ENCODE results near the gene ZSCAN18.

- TF ChIP-seq CTCF (IDR thresholded peaks at IDR 0.05; ENCODE audit: low read length) (no peak), EZH2 (optimal IDR thresholded peaks at IDR 0.05; ENCODE audit: low read depth, low read length) (no peak), EZH2phosphoT487 (IDR thresholded peaks at IDR 0.05; ENCODE audit: low read length) (no peak)
These were observed 15.0 kb downstream of the ZSCAN18 start for GRCh38 chr19:58083021-58083420.

Data from MM.1S (cell line).